A172 (cell line): ENCODE measurements around the gene OBSCN. TPM values are rescaled to one million over a fixed set of nuclear protein-coding genes. Genes with fewer than 3 reads are reported as not detected.

ENCODE experiments used
- DNase-seq: peaks from one replicate; pipeline ENCODE4 v3.0.0-alpha.2; 2015; ENCODE audit warnings: low spot score
- total RNA-seq: library from RNA; depleted of rRNA; stranded (reverse); fragments of >200 nt; shearing (Covaris generic); gene quantifications from 2 replicates; pipeline ENCODE4 v1.2.3, GENCODE V29; 2014

The OBSCN gene
- total RNA-seq, 1 experiment from 2014 or later, result 9.9 TPM

DNA sequence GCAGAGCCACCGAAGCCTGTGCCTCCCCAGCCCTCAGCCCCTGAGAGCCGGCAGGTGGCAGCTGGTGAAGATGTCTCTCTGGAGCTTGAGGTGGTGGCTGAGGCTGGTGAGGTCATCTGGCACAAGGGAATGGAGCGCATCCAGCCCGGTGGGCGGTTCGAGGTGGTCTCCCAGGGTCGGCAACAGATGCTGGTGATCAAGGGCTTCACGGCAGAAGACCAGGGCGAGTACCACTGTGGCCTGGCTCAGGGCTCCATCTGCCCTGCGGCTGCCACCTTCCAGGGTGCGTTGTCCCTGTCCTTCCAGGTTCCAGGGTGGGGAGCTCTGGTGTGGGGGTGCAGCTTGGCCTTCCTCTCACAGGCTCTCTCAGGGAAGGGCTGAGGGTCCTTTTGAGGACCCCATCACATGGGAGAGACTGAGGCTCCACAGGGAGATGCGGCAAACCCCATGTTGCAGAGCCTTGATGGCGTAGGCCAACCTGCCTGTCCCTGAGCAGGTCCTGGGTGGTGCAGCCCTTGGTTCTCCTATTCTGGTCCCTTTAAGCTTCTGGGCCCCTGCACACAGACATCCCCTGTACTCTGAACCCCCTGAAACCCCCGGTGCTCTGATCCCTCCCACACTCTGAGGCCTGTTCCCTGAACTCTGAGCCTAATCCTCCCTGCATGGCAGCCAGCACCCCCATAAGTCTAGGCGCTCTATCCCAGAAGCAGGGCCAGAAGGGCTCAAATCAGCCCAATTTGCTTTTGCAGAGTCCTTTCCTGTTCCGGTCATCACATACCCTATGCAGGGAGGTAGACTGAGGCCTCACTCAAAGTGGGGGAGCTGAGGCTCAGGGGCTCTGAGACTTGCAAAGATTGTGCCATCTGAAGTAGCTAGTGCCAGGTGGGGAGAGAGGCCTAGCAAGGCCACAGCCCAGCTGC lies 110.3 kb downstream of the OBSCN start:
- no peak for DNase-seq

- no peak for DNase-seq
These were observed 111.0 kb downstream of the OBSCN start for GRCh38 chr1:228318823-228319241.

DNA sequence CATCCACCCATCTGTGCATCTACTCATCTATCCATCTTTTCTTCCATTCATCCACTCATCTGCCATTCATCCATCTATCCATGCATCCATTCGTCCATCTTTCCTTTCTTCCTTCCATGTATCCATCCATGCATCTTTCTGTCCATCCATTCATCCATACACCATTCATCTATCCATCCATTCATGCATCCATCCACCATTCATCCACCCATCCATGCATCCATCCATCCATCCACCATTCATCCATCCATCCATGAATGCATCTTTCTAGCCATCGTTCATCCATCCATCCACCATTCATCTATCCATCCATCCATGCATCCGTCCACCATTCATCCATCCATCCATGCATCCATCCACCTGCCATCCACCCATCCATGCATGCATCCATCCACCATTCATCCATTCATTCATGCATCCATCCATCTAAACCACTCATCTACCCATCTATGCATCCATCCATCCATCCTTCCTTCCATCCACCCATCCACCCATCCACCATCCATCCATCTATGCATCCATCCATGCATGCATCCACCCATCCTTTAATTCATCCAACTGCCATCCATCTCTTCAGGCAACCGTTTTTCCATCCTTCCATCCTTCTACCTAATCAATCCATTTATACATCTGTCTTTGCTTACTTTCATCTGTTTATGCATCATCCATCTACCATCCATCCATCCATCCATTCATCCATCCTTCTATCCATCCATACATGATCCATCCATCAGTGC lies 111.7 kb downstream of the OBSCN start:
- no peak for DNase-seq

DNA sequence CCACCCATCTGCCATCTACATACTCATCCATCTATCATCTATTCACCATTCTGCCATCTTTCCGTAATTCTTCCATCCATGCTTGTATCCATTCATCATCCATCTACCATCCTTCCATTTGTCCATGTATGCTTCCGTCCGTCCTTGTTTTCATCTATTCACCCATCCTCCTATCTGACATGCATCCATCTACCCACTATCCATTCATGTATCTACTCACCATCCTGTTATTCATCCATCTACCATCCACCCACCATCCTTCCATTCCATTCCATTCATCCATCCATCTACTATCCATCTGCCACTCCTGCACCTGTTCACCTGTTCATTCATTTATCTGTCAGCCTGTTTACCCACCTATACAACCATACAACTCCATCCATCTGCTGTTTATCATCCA lies 112.5 kb downstream of the OBSCN start:
- no peak for DNase-seq

GRCh38 chr1:228321435-228321834 lies 113.6 kb downstream of the OBSCN start:
- DNase-seq, result no peak

DNA sequence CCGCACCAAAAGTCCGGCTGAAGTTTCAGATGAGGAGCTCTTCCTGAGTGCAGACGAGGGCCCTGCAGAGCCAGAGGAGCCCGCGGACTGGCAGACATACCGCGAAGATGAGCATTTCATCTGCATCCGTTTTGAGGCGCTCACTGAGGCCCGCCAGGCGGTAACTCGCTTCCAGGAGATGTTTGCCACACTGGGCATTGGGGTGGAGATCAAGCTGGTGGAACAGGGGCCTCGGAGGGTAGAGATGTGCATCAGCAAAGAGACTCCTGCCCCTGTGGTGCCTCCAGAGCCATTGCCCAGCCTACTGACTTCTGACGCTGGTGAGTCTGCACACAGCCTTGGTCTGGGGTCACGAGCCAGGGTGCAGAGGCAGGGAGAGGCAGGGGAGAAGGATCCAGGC lies 114.1 kb downstream of the OBSCN start:
- no peak for DNase-seq

GRCh38 chr1:228323401-228323800 lies 115.6 kb downstream of the OBSCN start:
- no peak for DNase-seq

GRCh38 chr1:228325267-228325666 lies 117.4 kb downstream of the OBSCN start:
- no peak for DNase-seq

GRCh38 chr1:228329887-228330286 lies 122.0 kb downstream of the OBSCN start:
- DNase-seq, result no peak

DNA sequence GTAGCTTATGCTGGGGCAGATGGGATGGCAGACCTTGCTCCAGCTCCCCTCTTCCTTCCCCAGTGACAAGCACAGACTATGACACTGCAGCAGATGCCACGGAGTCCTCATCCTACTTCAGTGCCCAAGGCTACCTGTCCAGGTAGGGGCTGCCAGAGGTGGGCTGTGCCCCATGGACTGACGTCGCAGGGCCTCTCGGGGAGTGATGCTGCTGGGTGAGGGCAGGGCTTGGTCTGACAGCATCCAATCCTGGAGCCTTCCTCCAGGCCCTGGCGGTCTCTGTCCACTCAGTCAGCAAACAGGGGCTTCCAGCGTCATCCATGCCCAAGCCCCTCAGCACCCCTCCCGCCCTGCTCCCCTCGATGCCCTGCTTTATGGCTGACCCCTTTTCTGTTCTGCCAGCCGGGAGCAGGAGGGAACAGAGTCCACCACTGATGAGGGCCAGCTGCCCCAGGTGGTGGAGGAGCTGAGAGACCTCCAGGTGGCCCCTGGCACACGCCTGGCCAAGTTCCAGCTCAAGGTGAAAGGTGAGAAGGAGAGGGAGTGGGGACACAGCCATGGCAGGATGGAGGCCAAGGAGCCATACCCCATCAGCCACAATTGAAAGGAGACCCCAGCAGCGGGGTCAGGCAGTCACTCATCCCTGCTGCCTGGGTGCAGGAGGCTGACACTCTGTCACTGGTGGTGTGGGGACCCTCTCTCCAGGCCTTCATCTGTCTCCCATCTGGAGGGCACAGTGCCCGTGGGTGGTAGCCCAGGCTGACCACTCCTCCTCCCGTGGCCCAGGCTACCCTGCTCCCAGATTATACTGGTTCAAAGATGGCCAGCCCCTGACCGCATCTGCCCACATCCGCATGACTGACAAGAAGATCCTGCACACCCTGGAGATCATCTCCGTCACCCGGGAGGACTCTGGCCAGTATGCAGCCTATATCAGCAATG lies 125.2 kb downstream of the OBSCN start:
- DNase-seq, result no peak

- no peak for DNase-seq
These were observed 125.9 kb downstream of the OBSCN start for GRCh38 chr1:228333739-228334115.

DNA sequence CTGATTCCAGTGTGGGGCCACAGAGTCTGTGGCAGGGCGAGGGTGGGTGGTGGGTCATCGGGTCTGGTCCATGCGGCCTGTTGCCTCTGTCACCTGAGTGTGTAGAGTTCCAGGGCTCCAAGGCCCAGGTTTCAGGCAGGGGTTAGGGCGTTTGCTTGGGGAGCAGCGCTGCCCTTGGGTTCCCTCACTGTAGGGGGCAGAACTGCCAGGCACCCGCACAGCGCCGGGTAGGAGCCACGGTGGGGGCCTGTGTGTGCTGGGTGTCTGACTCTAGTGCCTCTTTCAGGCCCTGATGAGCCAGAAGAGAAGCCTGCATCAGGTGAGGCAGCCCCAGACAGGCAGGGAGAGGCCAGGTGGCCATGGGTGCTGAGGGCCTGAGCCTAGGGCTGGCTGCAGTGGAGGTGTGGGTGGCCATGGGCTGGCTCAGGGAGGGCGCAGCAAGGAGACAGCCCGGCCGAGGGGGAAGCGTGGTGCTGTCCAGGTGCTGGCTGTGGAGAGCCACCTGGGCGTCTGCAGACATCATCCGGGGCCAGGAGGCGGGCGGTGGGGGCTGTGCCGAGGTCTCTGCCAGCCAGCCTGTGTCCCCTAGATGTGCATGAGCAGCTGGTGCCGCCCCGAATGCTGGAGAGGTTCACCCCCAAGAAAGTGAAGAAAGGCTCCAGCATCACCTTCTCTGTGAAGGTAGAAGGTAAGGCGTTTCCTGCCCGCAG lies 126.5 kb downstream of the OBSCN start:
- DNase-seq, result no peak

GRCh38 chr1:228334954-228335353 lies 127.1 kb downstream of the OBSCN start:
- no peak for DNase-seq

- DNase-seq, result no peak
These were observed 127.8 kb downstream of the OBSCN start for GRCh38 chr1:228335406-228336307.

- peak; percentile 63 for DNase-seq
These were observed 128.6 kb downstream of the OBSCN start for GRCh38 chr1:228336308-228337030.

GRCh38 chr1:228337031-228337564 lies 129.3 kb downstream of the OBSCN start:
- DNase-seq, result no peak

DNA sequence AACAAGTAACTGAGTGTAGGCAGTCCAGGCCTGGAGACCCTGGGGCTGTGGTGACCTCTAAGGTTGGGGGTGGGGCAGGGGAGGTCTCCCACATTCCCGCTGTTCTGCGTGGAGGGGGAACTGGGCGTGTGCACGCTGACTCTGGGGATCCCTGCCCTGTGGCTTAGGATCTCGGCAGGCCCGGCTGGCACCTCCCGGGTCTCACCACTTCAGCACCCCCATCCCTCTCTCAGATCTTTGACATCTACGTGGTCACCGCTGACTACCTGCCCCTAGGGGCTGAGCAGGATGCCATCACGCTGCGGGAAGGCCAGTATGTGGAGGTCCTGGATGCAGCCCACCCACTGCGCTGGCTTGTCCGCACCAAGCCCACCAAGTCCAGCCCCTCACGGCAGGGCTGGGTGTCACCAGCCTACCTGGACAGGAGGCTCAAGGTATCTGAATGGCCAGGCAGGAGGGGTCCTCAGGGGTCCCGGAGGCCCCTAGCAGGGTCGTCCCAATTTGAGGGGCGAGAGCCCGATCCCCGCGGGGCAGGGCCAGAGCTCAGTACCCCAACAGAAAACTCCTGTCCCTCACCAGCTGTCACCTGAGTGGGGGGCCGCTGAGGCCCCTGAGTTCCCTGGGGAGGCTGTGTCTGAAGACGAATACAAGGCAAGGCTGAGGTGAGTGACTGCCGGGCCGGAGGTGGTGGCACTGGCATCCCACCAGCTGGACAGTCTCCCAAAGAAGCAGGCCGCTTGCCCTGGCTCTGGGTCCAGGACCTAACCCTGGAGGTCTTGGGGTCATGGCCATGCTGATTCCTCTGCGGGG lies 130.1 kb downstream of the OBSCN start:
- no peak for DNase-seq

GRCh38 chr1:228338521-228339051 lies 130.7 kb downstream of the OBSCN start:
- DNase-seq, result no peak
